ENCODE results near the gene BCAS3. TPM values are rescaled to one million over a fixed set of nuclear protein-coding genes. Genes with fewer than 3 reads are reported as not detected.

Gene BCAS3
- total and polyA plus RNA-seq, 2 donors (not counting 1 experiment from before 2014, with no cell fraction given): 13.9 to 73.4 TPM

DNA sequence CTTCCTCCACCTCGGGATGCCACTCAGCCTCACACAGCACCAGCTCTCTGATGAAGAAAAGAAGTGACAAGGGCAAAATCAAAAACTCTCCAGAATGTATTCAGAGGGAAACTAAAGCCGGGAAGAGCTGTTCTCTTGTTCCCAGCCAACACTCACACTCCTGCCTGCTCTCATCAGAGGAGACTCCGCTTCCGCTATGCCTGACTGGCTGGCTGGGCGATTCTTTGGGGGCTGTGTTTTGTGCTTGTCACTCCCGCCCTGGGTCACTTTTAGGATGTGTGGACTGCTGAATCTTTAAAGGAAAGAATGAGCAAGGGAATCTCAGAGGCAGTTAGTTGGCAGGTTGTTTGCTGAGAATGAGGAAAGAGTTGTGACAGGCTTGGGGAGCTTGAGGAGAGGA is 667.4 kb downstream of the BCAS3 start:
- Histone ChIP-seq H3K27ac (ENCODE audit: low read length in 2 of 2) (no peak overlapping the region), H3K9me3 (ENCODE audit: control extremely low read depth in 1 of 3, control insufficient read depth in 2 of 3, insufficient read depth in 1 of 3, low read length in 2 of 3) (no peaks in the 10 kb centered on the region), H3K79me2 (ENCODE audit: control insufficient read depth, insufficient read depth, low read length) (no peaks in the 10 kb centered on the region), H3K4me3 (ENCODE audit: control extremely low read depth in 1 of 5, extremely low read depth in 1 of 5, insufficient read depth in 1 of 5, low read depth in 2 of 5, low read length in 4 of 5) (no peak overlapping the region), H3K4me1 (ENCODE audit: control insufficient read depth in 2 of 2, insufficient read depth in 2 of 2, low read length in 2 of 2) (no peaks in the 10 kb centered on the region), H3K9ac (ENCODE audit: low read length) (no peak overlapping the region), H4K20me1 (ENCODE audit: control insufficient read depth, insufficient read depth, low read length, poor library complexity, severe bottlenecking) (no peaks in the 10 kb centered on the region), H3K4me2 (replicated peaks; ENCODE audit: low read depth, low read length, poor library complexity, severe bottlenecking) (no peak overlapping the region), H2AFZ (ENCODE audit: insufficient read depth, low read depth, low read length, poor library complexity, severe bottlenecking) (no peak overlapping the region), H3K36me3 (replicated peaks in 1 of 2; ENCODE audit: control extremely low read depth in 1 of 2, control insufficient read depth in 1 of 2, extremely low read depth in 1 of 2, insufficient read depth in 2 of 2, low read length in 1 of 2) (no peaks in the 10 kb centered on the region), H3K27me3 (replicated peaks in 1 of 4; ENCODE audit: control extremely low read depth in 1 of 4, control insufficient read depth in 3 of 4, insufficient read depth in 4 of 4, low read length in 3 of 4) (no peaks in the 10 kb centered on the region)
- Mint-ChIP-seq H3K27ac (no peak overlapping the region), H3K9me3 (ENCODE audit: insufficient read depth) (no peaks in the 10 kb centered on the region), H3K27me3 (no peaks in the 10 kb centered on the region), H3K4me3 (no peak overlapping the region), H3K4me1 (no peaks in the 10 kb centered on the region)
- ChIA-PET POLR2A (no interaction called here), CTCF (no interaction called here)
- ATAC-seq (ENCODE audit: low read depth): no peak
- WGBS (ENCODE audit: insufficient coverage): 87% methylated on average over 3 of the region's 6 CpGs
- DNase-seq: no peak
- TF ChIP-seq EZH2 (IDR thresholded peaks at IDR 0.05; ENCODE audit: borderline replicate concordance, insufficient read depth, low read depth, low read length, poor library complexity, severe bottlenecking): no peak
- TF ChIP-seq, protein P1, sequence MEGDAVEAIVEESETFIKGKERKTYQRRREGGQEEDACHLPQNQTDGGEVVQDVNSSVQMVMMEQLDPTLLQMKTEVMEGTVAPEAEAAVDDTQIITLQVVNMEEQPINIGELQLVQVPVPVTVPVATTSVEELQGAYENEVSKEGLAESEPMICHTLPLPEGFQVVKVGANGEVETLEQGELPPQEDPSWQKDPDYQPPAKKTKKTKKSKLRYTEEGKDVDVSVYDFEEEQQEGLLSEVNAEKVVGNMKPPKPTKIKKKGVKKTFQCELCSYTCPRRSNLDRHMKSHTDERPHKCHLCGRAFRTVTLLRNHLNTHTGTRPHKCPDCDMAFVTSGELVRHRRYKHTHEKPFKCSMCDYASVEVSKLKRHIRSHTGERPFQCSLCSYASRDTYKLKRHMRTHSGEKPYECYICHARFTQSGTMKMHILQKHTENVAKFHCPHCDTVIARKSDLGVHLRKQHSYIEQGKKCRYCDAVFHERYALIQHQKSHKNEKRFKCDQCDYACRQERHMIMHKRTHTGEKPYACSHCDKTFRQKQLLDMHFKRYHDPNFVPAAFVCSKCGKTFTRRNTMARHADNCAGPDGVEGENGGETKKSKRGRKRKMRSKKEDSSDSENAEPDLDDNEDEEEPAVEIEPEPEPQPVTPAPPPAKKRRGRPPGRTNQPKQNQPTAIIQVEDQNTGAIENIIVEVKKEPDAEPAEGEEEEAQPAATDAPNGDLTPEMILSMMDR (IDR thresholded peaks at IDR 0.05): no peak
- intact Hi-C loops (cut with micrococcal nuclease): no loop called here

DNA sequence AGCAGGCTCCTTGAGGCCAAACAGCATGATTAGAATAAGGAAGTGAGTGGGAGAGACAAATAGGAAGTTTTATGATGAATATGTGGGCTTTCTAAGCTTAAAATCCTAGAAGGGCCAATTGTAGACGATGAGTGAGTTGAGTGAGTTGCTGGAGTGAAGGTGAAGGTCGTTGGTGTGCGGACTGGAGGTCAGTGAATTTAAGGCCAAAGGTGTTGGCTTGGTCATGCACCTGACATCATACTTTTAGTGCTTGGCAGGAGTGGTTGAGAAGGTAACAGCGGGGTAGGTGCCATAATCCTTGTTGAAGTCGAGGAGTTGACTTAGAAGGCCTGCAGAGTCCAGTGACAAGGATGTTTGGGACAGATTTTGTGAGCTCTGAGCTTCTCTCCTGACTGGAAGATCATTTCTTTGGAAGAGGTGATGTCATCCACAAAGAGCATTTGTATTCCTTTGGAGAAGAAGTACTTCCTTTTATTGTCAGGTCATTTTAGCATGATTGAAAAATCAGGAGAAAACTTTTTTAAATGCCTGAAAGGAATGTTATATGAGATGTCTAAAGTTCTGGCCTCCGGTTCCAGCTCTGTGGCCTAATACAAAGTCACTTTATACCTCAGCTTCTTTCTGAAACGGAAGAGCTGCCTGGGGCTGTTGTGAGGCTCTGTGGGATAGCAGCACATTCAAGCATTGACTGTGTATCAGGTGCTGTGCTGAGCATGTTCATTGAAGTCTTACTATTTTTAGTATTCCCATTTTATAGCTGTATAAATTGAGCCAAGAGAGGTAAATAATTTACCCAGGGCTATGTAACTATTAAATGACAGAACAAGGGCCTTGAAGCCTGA is 668.4 kb downstream of the BCAS3 start:
- DNase-seq: no peak
- Histone ChIP-seq H3K9ac (ENCODE audit: low read length) (no peak overlapping the region), H2AFZ (ENCODE audit: insufficient read depth, low read depth, low read length, poor library complexity, severe bottlenecking) (no peak overlapping the region), H3K79me2 (ENCODE audit: control insufficient read depth, insufficient read depth, low read length) (no peaks in the 10 kb centered on the region), H3K9me3 (ENCODE audit: control extremely low read depth in 1 of 3, control insufficient read depth in 2 of 3, insufficient read depth in 1 of 3, low read length in 2 of 3) (no peaks in the 10 kb centered on the region), H4K20me1 (ENCODE audit: control insufficient read depth, insufficient read depth, low read length, poor library complexity, severe bottlenecking) (no peaks in the 10 kb centered on the region), H3K4me2 (replicated peaks; ENCODE audit: low read depth, low read length, poor library complexity, severe bottlenecking) (no peak overlapping the region), H3K27me3 (replicated peaks in 1 of 4; ENCODE audit: control extremely low read depth in 1 of 4, control insufficient read depth in 3 of 4, insufficient read depth in 4 of 4, low read length in 3 of 4) (no peaks in the 10 kb centered on the region), H3K36me3 (replicated peaks in 1 of 2; ENCODE audit: control extremely low read depth in 1 of 2, control insufficient read depth in 1 of 2, extremely low read depth in 1 of 2, insufficient read depth in 2 of 2, low read length in 1 of 2) (no peaks in the 10 kb centered on the region), H3K27ac (ENCODE audit: low read length in 2 of 2) (no peak overlapping the region), H3K4me3 (ENCODE audit: control extremely low read depth in 1 of 5, extremely low read depth in 1 of 5, insufficient read depth in 1 of 5, low read depth in 2 of 5, low read length in 4 of 5) (no peak overlapping the region), H3K4me1 (ENCODE audit: control insufficient read depth in 2 of 2, insufficient read depth in 2 of 2, low read length in 2 of 2) (no peaks in the 10 kb centered on the region)
- intact Hi-C loops (cut with micrococcal nuclease): no loop called here
- POLR2A ChIA-PET: no interaction called here
- H3K4me1 Mint-ChIP-seq: no peaks in the 10 kb centered on the region
- no peak for ATAC-seq (ENCODE audit: low read depth)
- no peaks in the 10 kb centered on the region for H3K9me3 Mint-ChIP-seq (ENCODE audit: insufficient read depth)
- no peaks in the 10 kb centered on the region for H3K27me3 Mint-ChIP-seq
- WGBS (ENCODE audit: insufficient coverage): 84% methylated on average over 6 of the region's 7 CpGs
- TF ChIP-seq, protein P1 (IDR thresholded peaks at IDR 0.05): no peak
- TF ChIP-seq EZH2 (IDR thresholded peaks at IDR 0.05; ENCODE audit: borderline replicate concordance, insufficient read depth, low read depth, low read length, poor library complexity, severe bottlenecking): no peak
- H3K27ac Mint-ChIP-seq: no peak overlapping the region
- CTCF ChIA-PET: no interaction called here
- H3K4me3 Mint-ChIP-seq: no peak overlapping the region
